Measurements from ENCODE around the gene DCTD.

The DCTD gene

DNA sequence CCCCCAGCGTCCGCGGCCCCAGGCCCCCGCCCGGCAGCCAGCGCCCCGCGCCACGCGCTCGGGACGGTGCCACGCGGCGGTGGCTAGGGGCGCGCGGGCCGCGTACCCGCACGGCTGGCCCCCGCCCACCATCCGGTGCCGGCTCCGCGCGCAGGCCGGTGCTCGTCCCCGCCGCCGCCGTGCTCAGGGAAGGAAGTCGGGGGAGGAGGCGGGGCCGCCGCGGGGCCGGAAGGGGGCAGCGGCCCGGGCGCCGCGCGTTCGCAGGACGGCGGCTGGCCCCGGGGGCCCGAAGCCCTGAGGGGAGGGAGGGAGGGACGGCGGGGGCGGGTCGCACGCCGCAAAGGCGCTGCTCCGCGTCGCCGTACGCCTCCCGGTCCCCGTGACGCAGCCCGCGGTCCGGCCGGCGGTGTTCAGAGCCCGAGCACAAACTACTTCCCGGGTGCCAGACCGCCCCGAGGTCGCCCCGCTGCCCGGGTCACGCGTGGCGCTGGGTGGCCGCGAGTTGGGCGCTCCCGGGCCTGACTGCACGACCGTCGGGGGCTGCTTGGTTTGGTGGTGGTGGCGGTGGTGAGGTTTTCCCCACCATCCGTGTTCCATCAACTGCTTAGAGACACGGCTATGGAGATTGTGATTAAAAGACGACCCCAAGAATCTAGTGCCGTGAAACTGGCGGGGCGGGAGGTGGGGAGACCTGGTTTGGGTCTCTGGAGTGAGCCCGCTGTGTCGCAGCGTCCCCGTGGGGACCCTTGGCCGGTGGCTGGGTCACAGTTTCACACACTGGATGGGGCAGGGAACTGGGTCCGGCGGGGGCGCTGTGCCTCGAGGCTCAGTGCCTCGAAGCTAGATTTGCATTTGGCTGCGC lies at the start of gene DCTD:
TSS of gene DCTD (minus strand) at position 205 of the 862 bp plus-strand sequence. CDS start 1,818 bp downstream, outside the sequence.
- peak; percentile 12 for DNase-seq

DNA sequence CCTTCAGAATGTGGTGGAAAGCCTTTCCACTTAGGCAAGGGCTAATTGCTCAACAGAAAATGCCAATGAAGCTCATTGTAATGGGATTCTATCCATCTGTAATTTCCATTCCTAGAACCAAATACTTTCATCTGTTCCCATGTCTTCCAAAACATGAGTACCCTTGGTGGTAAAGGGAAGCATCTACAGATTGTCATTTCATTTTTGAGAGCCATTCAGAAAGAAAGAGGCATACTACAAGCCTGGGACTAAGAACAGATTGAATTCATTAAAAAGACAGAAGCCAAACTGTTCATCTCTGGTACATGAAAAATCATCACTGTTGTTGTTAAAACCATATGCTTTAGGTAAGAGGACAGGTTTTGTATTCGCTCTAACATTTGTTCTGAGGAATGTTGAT lies 43.6 kb upstream of the DCTD start:
- no peak for DNase-seq

DNA sequence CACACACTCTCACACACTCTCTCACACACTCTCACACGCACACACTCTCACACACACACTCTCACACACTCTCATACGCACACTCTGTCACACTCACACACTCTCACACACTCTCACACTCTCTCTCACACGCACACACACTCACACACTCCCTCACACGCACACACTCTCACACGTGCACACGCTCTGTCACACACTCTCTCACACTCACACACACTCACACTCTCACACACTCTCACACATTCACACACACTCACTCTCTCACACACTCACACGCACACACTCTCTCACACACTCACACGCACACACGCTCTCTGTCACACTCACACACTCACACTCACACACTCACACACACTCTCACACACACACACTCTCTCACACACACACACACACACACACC lies 43.0 kb upstream of the DCTD start:
- no peak for DNase-seq

DNA sequence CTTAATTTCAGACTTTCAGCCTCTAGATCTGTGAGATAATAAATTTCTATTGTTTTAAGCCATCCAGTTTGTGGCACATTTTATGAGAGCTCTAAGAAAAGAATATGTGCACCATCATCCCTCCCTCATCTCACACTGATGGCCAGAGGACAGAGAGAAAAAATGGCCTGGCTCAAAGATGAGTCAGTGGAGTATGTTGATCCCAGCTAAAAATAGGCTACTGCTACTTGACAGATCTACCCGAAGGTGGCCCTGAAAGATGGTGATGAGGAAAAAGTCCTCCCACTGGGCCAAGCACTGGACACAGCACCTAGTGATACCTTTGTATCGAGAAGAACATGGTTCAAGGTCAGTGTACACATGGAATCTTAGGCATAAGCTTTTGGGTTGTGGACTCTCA lies 38.2 kb upstream of the DCTD start:
- no peak for DNase-seq

DNA sequence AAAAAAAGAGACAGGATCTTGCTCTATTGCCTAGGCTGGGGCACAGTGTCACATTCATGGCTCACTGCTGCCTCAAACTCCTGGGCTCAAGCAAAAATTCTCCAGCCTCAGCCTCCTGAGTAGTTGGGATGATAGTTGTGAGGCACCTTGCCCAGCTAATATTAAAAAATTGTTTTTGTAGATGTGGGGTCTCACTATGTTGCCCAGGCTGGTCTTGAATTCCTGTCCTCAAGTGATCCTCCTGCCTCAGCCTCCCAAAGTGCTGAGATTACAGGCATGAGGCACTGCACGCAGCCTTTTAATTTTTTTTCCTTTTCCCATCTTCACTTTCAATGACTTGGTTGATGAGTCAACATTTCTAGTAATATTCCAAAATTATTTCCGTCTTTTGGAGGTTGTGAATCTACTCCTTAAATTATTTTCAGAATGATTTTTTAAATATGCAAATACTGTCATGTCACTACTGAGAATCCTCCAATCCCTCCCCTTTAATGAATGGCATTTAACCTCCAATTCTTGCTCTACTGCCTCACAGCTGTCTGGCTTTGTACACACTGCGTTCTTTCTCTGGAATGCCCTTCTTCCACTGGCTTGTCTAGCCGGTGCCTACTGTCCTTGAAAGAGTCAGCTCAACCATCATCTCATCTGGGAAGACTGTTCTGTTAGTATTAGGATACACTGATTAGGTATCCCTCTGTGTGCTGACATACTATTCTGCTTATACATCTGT lies 27.5 kb upstream of the DCTD start:
- no peak for DNase-seq

DNA sequence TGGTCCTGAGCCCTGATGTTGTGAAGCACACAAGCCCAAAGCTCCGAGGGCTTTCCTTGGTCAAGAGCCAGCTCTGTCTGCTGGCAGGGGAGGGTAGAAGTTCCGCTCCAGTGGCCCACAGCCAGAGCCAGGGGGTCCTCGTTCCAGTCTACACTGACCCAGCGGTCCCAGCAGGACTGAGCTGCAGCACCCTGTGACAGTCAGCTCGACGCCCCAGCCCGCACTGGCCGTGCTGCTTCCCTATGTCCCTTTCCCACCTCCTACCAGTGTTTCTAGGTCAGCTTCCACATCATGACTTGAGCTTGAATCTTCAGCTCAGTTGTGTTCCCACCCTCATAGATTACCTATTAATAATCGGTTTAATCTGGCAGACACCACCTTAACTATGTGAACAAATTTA lies 22.5 kb upstream of the DCTD start:
- no peak for DNase-seq

DNA sequence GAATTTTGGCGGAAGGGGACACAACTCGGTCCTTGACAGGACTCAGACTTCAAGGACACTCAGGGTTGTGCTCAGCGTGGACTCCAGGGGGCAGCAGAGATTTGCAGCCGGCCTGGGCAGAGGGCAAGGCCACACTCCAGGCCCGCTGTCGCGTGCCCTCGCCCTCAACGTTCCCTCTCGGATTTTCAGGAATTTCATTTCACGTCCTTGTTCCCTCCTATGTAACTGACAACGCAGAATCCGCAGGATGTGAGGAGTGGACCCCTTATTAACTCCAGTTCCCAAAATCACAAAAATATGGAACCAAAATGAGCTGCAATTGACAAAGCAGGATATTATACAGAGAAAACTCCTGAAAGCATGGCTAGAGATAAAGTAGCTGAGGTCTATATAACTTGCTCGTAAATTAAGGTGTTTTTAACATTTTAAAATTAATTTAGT lies 21.0 kb upstream of the DCTD start:
- peak; percentile 6 for DNase-seq

DNA sequence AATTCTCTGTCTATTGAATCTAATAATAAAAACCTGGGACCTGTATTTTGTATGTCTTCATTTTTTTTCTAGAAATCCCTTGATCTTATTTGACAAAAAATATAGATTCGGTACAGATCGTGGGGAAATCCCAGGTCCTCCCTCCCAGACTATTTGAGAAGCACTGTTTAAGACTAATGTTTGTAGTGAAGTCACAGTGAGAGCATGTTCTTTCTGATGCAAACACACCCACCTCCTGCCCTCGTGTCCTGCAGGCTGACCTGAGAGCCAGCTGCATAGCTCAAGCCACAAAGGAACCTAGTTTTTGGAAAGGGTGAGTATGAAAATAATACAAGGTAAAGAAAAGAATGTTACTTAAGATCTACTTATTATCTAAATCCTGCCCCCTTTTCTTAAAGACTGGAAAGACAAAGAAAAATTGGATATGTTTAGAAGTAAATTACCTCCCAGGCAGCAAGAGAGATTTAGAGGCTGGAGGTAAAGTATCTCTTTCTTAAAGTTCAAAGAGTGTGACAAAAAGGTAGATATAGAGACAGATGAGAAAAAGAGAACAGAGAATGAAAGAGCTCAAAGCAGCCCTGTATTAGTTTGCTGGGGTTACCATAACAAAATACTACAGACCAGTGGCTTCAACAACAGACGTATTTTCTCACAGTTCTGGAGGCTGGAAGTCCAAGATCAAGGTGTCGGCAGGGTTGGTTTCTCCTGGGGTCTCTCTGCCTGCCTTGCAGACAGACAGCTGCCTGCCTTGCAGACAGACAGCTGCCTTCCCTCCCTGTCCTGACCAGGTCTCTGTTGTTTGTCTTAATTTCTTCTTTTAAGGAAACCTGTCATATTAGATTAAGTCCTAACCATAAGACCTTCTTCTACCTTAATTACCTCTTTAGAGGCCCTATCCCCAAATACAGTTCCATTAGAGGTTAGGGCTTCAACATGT lies 20.4 kb upstream of the DCTD start:
- no peak for DNase-seq

DNA sequence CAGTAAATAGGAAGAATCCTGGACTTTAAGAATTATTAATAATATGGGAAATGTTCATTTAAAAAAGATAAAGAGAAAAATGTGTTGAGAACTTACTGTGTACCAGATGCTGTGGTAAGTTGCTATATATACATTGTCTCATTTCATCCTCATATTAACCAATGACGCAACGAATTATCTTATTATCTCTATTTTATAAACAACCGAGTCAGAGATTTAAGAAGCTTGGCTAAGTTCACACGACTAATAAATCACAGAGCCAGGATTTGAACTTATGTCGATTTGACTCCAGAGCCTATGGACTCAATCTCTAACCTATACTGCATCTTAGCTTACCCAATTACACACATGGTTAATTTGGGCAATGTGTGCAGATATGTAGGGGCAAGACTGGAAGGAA lies 15.5 kb upstream of the DCTD start:
- DNase-seq = no peak

DNA sequence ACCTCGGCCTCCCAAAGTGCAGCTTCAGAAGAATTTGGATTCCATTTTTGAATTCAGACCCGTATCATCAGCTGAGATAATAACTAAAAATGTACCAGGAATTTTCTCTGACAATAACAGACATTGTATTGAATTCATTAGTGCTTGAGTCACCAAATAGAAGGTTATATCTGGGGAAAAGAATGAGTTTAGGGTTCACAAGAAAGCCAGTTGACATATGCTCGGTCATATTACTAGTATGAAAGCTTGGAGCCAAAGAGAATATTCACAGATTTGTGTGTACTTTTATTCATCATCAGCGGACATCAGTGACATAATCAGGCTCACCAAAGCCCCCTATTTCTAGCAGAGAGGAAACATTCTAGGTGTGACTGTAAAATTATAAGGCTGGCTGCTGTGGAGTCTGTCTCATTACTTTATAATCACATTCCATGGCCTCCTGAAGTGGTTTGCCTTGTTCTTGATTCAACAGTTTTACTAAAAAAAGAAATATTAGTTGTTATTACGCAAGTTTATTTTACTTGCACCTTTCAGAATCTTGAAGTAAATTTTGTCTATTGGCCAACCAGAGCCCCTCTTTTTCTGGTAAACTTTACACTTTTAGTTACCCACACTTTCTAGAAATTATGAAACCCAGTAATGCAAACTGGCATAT lies 14.6 kb upstream of the DCTD start:
- DNase-seq = no peak

DNA sequence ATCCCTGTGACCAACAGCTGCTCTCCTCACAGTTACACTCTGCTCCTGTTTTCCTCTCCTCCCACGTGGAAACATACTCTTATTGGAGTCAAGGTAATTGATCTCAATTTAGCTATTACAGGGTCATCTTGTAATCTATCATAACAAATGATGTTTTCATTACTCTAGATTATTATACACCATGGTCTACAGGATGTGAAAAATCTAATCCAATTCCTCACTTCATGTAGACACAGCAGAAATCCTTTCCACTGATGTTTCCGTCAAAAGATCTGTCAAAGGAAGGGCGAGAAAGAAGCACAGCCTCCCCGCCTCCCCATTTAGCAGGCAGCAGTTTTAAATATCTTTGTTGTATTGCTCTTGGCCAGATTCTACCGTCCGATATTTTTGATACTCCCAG lies 13.7 kb upstream of the DCTD start:
- no peak for DNase-seq

DNA sequence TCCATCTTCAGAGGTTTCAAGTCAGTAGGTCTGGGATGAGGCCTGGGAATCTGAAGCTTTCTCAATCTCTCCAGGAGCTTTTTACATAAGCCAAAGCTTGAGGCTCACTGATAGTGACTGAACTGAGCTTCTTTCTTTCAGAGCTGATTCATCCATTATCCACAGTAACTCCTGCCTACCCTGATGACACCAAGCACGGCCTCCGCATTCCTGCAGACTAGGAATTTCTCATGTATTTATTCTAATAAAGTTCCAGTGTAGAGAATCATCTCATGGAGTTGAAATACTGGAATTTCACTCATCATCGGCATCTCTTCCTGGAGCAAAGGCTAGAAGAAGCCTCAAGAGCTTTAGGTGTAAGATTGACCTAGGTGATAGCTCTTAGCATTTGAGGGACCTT lies 12.1 kb upstream of the DCTD start:
- no peak for DNase-seq

DNA sequence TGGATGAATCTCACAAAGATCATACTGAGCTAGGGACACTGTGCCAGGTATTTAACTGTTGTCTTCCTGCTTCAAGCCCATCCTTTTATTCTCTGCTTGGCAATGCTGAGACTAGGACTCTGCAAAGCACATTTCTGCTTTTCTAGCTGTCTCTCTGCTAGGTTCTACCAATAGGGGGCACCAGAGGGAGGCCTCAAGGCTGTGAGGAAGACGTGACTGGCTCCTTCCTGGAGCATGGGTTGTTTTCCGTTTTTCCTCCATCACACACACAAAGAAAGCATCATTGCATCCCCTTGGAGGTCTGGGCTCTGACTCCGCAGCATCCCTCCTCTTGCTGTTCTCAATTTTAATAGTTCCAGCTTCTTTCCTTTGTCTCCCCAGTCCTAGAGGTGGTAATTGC lies 10.9 kb upstream of the DCTD start:
- no peak for DNase-seq

DNA sequence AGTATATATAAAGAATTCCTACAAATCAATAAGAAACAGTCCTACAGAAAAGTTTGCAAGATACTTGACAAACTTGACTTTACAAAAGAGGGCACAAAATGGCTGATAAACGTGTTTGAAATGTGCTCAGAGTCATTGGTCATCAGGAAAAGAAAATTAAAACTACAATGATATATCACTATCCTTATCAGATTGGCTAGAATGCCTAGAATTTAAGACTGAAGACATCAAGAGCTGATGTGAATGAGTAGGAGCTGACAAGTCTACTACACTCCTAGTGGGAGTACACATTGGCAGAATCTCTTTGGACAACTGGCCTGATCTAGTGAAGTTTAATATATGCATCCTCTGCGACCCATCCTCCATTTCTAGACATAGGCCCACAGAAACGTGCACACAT lies 10.3 kb upstream of the DCTD start:
- DNase-seq = no peak

DNA sequence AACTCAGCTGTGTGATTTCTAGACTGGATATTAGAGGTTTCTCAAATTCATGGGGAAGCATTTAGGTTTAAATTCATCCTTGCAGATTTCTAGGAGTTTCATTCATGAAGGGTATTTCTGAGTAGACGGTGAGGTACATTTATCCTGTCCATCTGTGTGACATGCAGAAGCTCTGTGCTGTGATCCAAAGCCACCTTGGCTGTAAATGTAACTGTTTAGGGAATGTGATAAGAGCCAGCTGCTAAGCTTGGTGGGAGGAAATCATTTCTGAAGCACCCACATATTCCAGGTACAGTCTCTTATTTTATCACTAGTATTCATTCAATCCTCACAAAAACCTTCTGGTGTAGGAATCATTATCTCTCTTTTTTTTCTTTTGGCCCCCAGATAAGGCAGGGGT lies 8.7 kb upstream of the DCTD start:
- no peak for DNase-seq

DNA sequence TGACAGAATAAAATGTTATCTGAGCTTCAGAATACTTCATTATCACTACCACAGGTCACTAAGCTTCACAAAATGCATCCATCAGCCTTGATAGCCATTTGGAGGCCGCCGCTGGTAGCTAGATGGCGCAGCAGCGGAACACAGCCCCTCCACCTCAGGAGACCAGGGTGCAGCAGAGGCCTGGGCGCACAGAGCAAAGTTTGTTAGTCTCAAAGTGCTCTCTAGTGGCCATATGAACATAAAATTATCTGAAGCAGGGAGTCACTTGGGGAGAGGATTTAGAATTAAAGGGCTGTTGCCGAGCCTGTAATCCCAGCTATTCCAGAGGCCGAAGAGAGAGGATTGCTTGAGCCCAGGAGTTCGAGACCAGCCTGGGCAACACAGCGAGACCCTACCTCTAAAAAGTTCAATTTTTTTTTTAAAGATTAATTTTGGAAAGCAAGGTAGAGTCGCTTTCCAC lies 8.1 kb upstream of the DCTD start:
- peak; percentile 25 for DNase-seq

DNA sequence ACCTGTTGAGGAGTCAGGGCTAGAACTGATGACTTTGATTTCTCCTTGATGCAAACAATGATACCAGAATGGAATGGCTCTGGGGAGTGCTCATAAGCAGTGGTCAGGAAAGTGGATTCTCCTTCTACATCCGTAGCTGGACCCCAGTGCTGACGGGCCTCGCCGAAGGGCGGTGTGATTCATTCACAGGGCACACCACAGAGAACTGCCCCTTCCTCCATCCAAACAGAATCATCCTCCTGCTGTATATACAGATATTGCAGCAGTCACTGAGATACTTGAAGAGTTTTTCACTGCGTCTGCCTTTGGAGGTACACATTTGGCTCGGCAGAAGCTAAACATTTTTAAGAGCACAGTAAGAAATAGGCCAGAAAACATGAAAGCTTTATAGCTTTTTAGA lies 7.3 kb upstream of the DCTD start:
- DNase-seq = no peak

DNA sequence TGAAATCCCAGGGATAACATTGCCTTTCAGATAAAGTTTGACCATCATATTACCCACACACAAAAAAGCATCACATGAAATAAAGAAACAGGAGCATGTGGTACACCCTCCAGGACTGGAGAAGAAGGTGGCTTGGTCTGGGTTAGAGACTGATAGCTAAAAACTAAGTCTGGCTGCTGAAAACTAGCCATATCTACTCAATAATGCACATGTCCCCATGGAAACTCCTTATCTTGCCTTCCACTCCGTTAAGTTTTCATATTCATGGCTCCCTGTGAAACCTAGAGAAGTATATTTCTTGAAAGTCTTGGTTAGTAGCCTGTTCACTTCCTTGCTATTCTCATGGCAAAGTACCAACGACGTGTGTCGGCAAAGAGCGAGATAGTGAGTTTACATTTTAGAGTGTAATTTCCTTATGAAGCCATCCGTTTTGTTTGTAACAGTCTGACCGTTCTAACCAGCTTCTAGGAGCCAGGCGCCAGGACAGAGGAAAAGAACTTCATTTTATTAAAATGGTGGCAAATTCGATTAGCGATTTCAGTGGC lies 6.7 kb upstream of the DCTD start:
- DNase-seq = no peak

DNA sequence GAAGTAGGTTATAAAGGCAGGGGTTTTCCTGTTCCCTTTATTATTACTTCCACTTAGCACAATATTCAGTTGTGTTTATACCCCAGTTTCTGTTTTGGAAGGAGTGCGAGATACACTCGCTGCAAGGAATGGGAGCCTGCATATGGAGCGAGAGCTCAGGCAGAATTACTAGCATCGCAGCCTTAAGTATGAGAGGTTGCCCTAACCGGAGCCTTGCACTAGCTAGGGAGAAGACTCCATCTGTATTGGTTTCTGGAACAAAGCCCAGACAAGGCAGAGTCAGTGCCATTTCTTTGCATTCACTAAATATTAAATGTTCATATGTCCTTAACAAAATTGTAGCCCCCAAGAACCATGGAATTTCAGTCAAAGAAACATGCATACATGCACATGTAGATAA lies 6.2 kb upstream of the DCTD start:
- no peak for DNase-seq

DNA sequence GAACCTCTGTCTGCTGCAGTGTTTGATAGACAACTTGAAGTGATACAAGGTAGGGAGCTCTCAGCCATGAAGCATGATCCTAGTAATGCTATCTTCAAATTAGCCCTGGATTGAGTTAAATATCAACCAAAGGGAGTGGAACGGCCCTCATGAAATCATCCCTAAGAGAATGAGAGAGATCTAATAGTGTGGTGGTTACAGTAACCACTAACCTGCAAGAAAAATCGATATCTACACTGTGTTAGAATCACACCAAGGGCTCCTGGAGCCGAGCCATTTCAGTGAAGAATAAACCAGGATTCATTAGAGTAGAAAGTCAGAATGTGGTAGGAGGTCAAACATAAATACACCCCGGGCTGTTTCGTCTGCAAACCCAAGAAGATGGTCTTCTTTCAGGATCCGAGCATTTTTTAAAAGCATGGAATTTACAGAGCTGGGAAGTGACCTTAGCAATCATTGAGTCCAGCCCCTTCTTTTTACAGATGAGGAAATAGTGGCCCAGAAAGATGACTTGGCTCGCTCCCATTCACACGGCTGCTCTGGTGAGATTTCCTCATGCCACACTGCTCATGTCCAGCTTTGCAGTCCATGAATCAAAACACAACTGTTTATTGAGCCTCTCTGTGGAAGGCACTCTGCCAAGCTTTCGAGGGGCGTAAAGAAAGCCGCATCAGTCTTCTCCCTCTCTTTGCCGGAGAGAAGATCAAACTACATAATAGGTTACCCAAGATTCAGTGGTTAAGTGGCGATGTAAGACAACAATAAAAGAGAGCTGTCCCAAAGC lies 5.5 kb upstream of the DCTD start:
- DNase-seq = peak; percentile 20

DNA sequence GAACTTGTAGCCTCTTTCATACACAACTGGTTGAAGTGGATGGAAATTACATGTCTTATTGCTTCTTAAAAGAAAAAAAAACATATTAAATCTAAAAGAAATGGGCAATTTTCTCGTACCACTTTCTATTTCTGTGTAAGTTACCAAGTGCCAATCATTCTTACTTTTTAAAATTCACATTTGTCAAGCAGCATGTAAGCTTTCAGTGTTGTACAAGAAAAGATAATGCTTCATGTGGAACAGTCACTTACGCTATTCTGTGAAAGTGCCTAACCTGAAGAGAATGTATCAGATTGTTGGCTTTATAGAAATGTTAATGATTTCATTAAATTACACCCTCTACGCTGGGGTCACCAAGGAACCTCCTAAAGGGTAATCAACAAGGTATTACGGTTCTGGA lies 4.4 kb upstream of the DCTD start:
- DNase-seq = no peak
